SKM-1 (cell line): ENCODE results near the gene LIN28A.
A peak's percentile ranks its signal among the peaks of the same experiment; 100 is the strongest.

Source experiments
- DNase-seq: peaks from one replicate; lab custom pipeline; 2025; ENCODE audit not compliant: unreplicated experiment; lab: John Stamatoyannopoulos, UW

The LIN28A gene

GRCh38 chr1:26387447-26387846, 23.2 kb upstream of the LIN28A start:
- no peak for DNase-seq

GRCh38 chr1:26388791-26389445, 21.7 kb upstream of the LIN28A start:
- DNase-seq = no peak

- no peak for DNase-seq
Measured at GRCh38 chr1:26389604-26390247, 20.9 kb upstream of the LIN28A start.

GRCh38 chr1:26391450-26391849, 19.2 kb upstream of the LIN28A start:
- peak; percentile 32 for DNase-seq

DNA sequence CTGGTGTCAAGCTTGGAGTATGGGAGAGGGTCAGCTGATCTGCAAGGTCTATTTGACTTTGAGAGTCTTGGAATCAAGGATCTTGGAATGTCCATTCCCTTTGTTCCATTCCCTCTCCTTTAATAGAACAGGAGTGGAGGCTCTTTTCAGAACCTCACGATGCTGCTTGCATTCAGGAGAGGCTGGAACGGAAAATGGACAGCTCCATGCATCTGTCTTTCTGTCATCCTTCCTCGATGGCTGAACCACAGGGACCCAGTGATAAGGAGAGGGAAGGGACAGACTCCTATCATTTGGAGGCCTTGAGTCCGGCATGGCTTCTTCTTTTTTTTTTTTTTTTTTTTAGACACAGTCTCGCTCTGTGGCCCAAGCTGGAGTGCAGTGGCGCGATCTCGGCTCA, 14.9 kb upstream of the LIN28A start:
- DNase-seq = no peak

- no peak for DNase-seq
Measured at GRCh38 chr1:26399034-26399433, 11.6 kb upstream of the LIN28A start.

DNA sequence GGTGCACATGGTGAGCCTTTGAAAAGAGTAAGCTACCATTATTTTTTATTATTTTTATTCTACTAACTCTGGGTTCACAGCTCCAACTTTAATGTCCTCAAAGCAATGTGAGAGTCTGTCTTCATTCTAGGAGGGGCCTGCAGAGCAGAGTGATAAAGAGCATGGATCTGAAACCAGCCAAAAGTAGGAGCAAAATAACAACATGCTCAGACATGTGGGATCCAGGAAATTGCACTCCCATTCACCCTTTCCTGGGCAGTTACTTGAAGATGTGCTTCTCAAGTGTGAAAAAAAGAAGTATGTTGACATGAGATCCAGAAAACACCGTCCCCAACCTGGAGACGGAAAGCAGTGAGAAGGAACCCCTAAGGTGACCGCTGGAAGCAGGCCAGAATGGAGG, 8.7 kb upstream of the LIN28A start:
- no peak for DNase-seq

DNA sequence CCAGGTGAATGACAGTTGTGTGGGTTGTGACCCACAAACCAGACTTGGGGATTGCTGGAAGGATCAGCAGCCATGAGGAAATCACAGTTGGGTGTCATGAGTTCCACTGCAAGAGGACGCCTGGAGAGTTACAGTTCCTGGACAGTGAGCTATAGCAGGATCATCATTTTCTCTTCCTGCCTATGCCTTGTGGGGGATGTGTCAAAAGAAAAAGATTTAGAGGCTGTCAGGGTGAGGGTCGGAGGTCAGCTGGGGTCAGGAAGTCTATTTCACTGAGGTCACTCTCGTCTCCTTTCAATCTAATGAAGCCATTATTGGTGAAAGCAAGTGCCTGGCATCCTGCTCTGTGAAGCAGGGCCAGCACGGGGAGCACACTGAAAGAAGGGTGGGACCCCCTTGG, 7.0 kb upstream of the LIN28A start:
- no peak for DNase-seq

- no peak for DNase-seq
Measured at GRCh38 chr1:26404641-26405040, 6.0 kb upstream of the LIN28A start.

GRCh38 chr1:26405281-26405915, 5.2 kb upstream of the LIN28A start:
- DNase-seq = no peak

GRCh38 chr1:26408604-26409003, 2.0 kb upstream of the LIN28A start:
- DNase-seq = no peak

GRCh38 chr1:26409191-26409807, 1.3 kb upstream of the LIN28A start:
- no peak for DNase-seq

DNA sequence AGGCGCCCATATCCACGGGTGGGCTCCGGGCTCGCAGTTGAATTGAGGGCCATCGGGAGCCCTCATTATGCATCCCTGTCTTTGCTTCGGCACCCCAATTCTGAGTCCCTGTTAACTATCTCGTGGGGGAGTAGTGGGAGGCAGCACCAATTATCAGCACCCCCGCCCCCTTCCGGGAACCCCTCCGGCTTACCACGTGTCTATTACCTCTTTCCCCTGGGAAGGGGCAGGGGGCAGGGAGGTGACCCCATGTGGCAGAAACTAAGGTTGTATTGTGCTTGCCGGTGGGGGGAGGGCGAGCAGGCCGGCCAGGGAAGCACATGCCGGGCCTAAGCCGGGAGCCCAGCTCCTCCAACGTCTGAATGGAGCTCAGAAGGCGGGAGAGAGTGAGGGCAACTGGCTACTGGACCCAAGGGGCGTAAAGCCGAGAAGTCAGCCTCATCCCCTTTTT, 1.0 kb downstream of the LIN28A start:
- DNase-seq = no peak

GRCh38 chr1:26412180-26412840, 1.7 kb downstream of the LIN28A start:
- no peak for DNase-seq

- no peak for DNase-seq
Measured at GRCh38 chr1:26413031-26413430, 2.4 kb downstream of the LIN28A start.

DNA sequence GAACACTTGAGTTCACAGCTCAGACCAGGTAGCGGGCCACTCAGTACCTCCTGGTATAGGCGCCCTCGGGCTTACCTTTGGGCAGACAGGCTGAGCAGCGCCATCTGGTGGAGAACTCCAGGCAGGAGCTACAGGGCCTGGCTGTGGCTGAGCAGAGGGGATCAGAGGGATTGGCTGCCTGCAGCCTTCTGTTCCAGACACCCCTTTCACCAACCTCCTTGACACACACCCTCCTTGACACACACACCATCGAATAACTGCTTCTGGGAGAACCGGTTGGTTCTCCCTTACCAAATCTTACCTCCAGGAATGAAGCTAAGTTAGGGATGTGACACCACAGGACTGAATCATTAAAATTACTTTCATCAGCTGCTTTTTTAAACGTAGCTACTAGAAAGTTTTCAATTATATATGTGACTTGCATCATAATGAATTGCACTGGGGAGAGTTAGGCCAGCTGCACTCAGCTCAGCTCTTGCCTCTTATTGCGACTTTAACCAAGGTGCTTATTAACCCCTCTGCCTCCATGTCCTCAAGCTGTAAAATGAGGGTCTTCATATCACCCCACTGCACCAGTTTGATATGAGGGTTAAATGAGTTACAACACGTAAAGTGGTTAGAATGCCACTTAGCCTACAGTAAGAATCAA, 6.6 kb downstream of the LIN28A start:
- DNase-seq = peak; percentile 23

GRCh38 chr1:26418865-26419349, 8.3 kb downstream of the LIN28A start:
- DNase-seq = no peak

- no peak for DNase-seq
Measured at GRCh38 chr1:26419494-26419893, 8.9 kb downstream of the LIN28A start.

GRCh38 chr1:26429721-26430120, 19.1 kb downstream of the LIN28A start:
- no peak for DNase-seq

- DNase-seq = peak; percentile 93
Measured at GRCh38 chr1:26431979-26432695, 21.5 kb downstream of the LIN28A start, which contains the start of gene DHDDS. DHDDS (plus strand) TSS chr1:26432321; CDS start chr1:26432946, 625 bp downstream.
